HL-60 (cell line): ENCODE measurements around the gene CTNND2.
A peak's percentile ranks its signal among the peaks of the same experiment; 100 is the strongest.

ENCODE experiments used
- DNase-seq, 2 experiments: peaks; one replicate each; pipeline ENCODE4 v3.0.0-alpha.2; 2010 to 2020; ENCODE audit warnings: low read depth in 1 of 2, low spot score in 1 of 2
- H3K27ac ChIP-seq: fragments of 250-450 bp; sonication (Bioruptor Pico); replicated peaks from 2 replicates; pipeline ENCODE4 v1.5.1; 2020; ENCODE audit warnings: mild to moderate bottlenecking, moderate library complexity
- H3K27me3 ChIP-seq: fragments of 250-450 bp; sonication (Bioruptor Pico); 2 replicates; pipeline ENCODE4 v1.5.1; 2021; ENCODE audit warnings: mild to moderate bottlenecking, moderate library complexity; ENCODE audit not compliant: insufficient read depth, poor library complexity, severe bottlenecking
- H3K4me3 ChIP-seq: replicated peaks from 2 replicates; pipeline ENCODE4 v1.5.1; 2011; ENCODE audit warnings: mild to moderate bottlenecking, control low read depth, low read length; ENCODE audit not compliant: insufficient read depth
- CTCF ChIP-seq: IDR thresholded peaks from one replicate; pipeline ENCODE4 v1.5.1; 2011; ENCODE audit warnings: low read length, control low read depth, inconsistent platforms; ENCODE audit not compliant: insufficient read depth
- GABPA ChIP-seq: IDR thresholded peaks from 2 replicates; pipeline ENCODE4 v1.6.1; 2012; ENCODE audit warnings: low read depth
- POLR2AphosphoS5 ChIP-seq: IDR thresholded peaks from 2 replicates; pipeline ENCODE4 v1.6.1; 2012; ENCODE audit warnings: low read depth
- REST ChIP-seq: IDR thresholded peaks from 2 replicates; pipeline ENCODE4 v1.6.1; 2012; ENCODE audit warnings: low read depth; ENCODE audit not compliant: insufficient replicate concordance
- SPI1 ChIP-seq: IDR thresholded peaks from 2 replicates; pipeline ENCODE4 v1.6.1; 2012; ENCODE audit warnings: low read depth, mild to moderate bottlenecking, borderline replicate concordance

Gene CTNND2

GRCh38 chr5:11719888-11720481 is 184.3 kb downstream of the CTNND2 start:
- Histone ChIP-seq H3K4me3 (no peak overlapping the region), H3K27me3 (no peaks in the 10 kb centered on the region), H3K27ac (no peak overlapping the region)
- peak; percentile 2 to 53 for DNase-seq
- TF ChIP-seq GABPA: no peak
- TF ChIP-seq CTCF: peak; percentile 14

- Histone ChIP-seq H3K27me3 (no peaks in the 10 kb centered on the region), H3K27ac (no peak overlapping the region), H3K4me3 (no peak overlapping the region)
- no peak for TF ChIP-seq SPI1
- no peak for TF ChIP-seq REST
- TF ChIP-seq GABPA: no peak
- TF ChIP-seq CTCF: no peak
- TF ChIP-seq POLR2AphosphoS5: no peak
- no peak for DNase-seq
Measured at GRCh38 chr5:11715461-11716196, 188.6 kb downstream of the CTNND2 start.

GRCh38 chr5:11711932-11712331 is 192.3 kb downstream of the CTNND2 start:
- TF ChIP-seq REST (no peak), SPI1 (no peak), POLR2AphosphoS5 (no peak), GABPA (no peak)
- no peak overlapping the region for H3K27ac ChIP-seq
- no peak for DNase-seq
- H3K4me3 ChIP-seq: no peak overlapping the region
- no peaks in the 10 kb centered on the region for H3K27me3 ChIP-seq

GRCh38 chr5:11709021-11709420 is 195.2 kb downstream of the CTNND2 start:
- H3K27me3 ChIP-seq: no peaks in the 10 kb centered on the region
- H3K27ac ChIP-seq: no peak overlapping the region
- no peak for DNase-seq
- TF ChIP-seq POLR2AphosphoS5 (no peak), REST (no peak), SPI1 (no peak), GABPA (no peak), CTCF (no peak)
- H3K4me3 ChIP-seq: no peak overlapping the region
